GM12878 (cell line): Measurements from ENCODE around the gene HCFC2. TPM values are rescaled to one million over a fixed set of nuclear protein-coding genes. Genes with fewer than 3 reads are reported as not detected.

Source experiments
- BHLHE40 ChIP-seq, 2 experiments: fragments of 450-650 bp in 1 of 2; IDR thresholded peaks; 2 replicates each; pipeline ENCODE4 v1.6.1; 2011 to 2017; ENCODE audit warnings: low read depth in 2 of 2, borderline replicate concordance in 1 of 2, improper control_type of control experiment in 1 of 2, low read length in 1 of 2, mild to moderate bottlenecking in 1 of 2
- CBX5 ChIP-seq: sonication (generic); IDR thresholded peaks from 2 replicates; pipeline ENCODE4 v1.6.1; 2016; ENCODE audit warnings: low read depth, moderate library complexity, mild to moderate bottlenecking, inconsistent platforms
- CHD1 ChIP-seq: IDR thresholded peaks from 2 replicates; pipeline ENCODE4 v1.6.1; 2012; ENCODE audit warnings: low read depth, low read length, improper control_type of control experiment
- CHD2 ChIP-seq: IDR thresholded peaks from 2 replicates; pipeline ENCODE4 v1.6.1; 2011; ENCODE audit warnings: low read depth, low read length, improper control_type of control experiment, borderline replicate concordance
- EP300 ChIP-seq, 2 experiments: fragments of 150-350 bp in 1 of 2; IDR thresholded peaks; 2 replicates each; pipeline ENCODE4 v1.6.1; 2011 to 2012; ENCODE audit warnings: low read depth in 2 of 2, low read length in 2 of 2, borderline replicate concordance in 1 of 2, improper control_type of control experiment in 1 of 2, inconsistent platforms in 1 of 2; ENCODE audit not compliant: control insufficient read depth in 1 of 2
- IKZF1 ChIP-seq: fragments of 450-650 bp; conservative IDR thresholded peaks from 2 replicates; pipeline ENCODE4 v1.6.1; 2017; ENCODE audit warnings: antibody characterized with exemption, mild to moderate bottlenecking
- IKZF2 ChIP-seq, 2 experiments: fragments of 450-650 bp; IDR thresholded peaks; 2 replicates each; pipeline ENCODE4 v1.6.1; 2017; ENCODE audit warnings: mild to moderate bottlenecking in 2 of 2, moderate library complexity in 2 of 2
- JUND ChIP-seq: IDR thresholded peaks from 2 replicates; pipeline ENCODE4 v1.6.1; 2012; ENCODE audit warnings: low read depth, mild to moderate bottlenecking, low read length, improper control_type of control experiment, moderate library complexity
- KDM1A ChIP-seq: fragments of 200-600 bp; sonication (generic); IDR thresholded peaks from 2 replicates; pipeline ENCODE4 v1.6.1; 2016; ENCODE audit warnings: borderline replicate concordance
- MTA2 ChIP-seq: fragments of 450-650 bp; IDR thresholded peaks from 2 replicates; pipeline ENCODE4 v1.6.1; 2016; ENCODE audit warnings: low read depth, mild to moderate bottlenecking, moderate library complexity
- MYB ChIP-seq: fragments of 150-350 bp; IDR thresholded peaks from 2 replicates; pipeline ENCODE4 v1.6.1; 2014; ENCODE audit warnings: mild to moderate bottlenecking, low read depth, low read length, borderline replicate concordance
- MYC ChIP-seq: IDR thresholded peaks from 2 replicates; pipeline ENCODE4 v1.6.1; 2011; ENCODE audit warnings: mild to moderate bottlenecking, low read length, moderate library complexity, inconsistent platforms; ENCODE audit not compliant: insufficient read depth, insufficient replicate concordance, insufficient read length, severe bottlenecking
- NFYB ChIP-seq: IDR thresholded peaks from 2 replicates; pipeline ENCODE4 v1.6.1; 2011; ENCODE audit warnings: low read depth, mild to moderate bottlenecking, low read length, improper control_type of control experiment, moderate library complexity; ENCODE audit not compliant: insufficient read depth
- NR2C1 ChIP-seq: fragments of 450-650 bp; IDR thresholded peaks from 2 replicates; pipeline ENCODE4 v1.6.1; 2017; ENCODE audit warnings: antibody characterized with exemption, mild to moderate bottlenecking, moderate library complexity
- POLR2AphosphoS5 ChIP-seq: IDR thresholded peaks from 2 replicates; pipeline ENCODE4 v1.6.1; 2011; ENCODE audit warnings: mild to moderate bottlenecking, low read length, inconsistent platforms
- RFX5 ChIP-seq: IDR thresholded peaks from 2 replicates; pipeline ENCODE4 v1.6.1; 2011; ENCODE audit warnings: low read depth, low read length, improper control_type of control experiment
- SMARCA5 ChIP-seq: fragments of 450-650 bp; IDR thresholded peaks from 2 replicates; pipeline ENCODE4 v1.6.1; 2017; ENCODE audit warnings: mild to moderate bottlenecking
- SMC3 ChIP-seq: IDR thresholded peaks from 2 replicates; pipeline ENCODE4 v1.6.1; 2011; ENCODE audit warnings: low read length, improper control_type of control experiment, borderline replicate concordance
- SRF ChIP-seq, 2 experiments: IDR thresholded peaks; 2 replicates each; pipeline ENCODE4 v1.6.1; 2011; ENCODE audit warnings: low read depth in 2 of 2, low read length in 2 of 2, mild to moderate bottlenecking in 1 of 2, moderate library complexity in 1 of 2
- SUPT20H ChIP-seq: IDR thresholded peaks from 2 replicates; pipeline ENCODE4 v1.6.1; 2011; ENCODE audit warnings: low read depth, mild to moderate bottlenecking, low read length, moderate library complexity, borderline replicate concordance; ENCODE audit not compliant: control insufficient read depth
- TBL1XR1 ChIP-seq: IDR thresholded peaks from 2 replicates; pipeline ENCODE4 v1.6.1; 2012; ENCODE audit warnings: low read depth, low read length, improper control_type of control experiment
- TCF12 ChIP-seq: IDR thresholded peaks from 2 replicates; pipeline ENCODE4 v1.6.1; 2011; ENCODE audit warnings: low read depth, mild to moderate bottlenecking, low read length
- YBX1 ChIP-seq: fragments of 450-650 bp; IDR thresholded peaks from 2 replicates; pipeline ENCODE4 v1.6.1; 2016; ENCODE audit warnings: antibody characterized with exemption
- YY1 ChIP-seq: IDR thresholded peaks from 2 replicates; pipeline ENCODE4 v1.6.1; 2011; ENCODE audit warnings: low read depth, mild to moderate bottlenecking, low read length
- ZNF622 ChIP-seq: fragments of 450-650 bp; IDR thresholded peaks from 2 replicates; pipeline ENCODE4 v1.6.1; 2017; ENCODE audit warnings: mild to moderate bottlenecking, inconsistent platforms
- ZSCAN29 ChIP-seq: fragments of 450-650 bp; IDR thresholded peaks from 2 replicates; pipeline ENCODE4 v1.6.1; 2017; ENCODE audit warnings: mild to moderate bottlenecking, moderate library complexity
- polyA plus RNA-seq, 11 experiments: library from polyadenylated mRNA; depleted of rRNA in 4 of 11; unstranded in 6 of 11; stranded (reverse) in 5 of 11; fragments of >200 nt; fragmentation: Nextera tagmentation in 4 of 11; fragmentation: Illumina TruSeq in 1 of 11; extraction: Ambion mirVana in 4 of 11; extraction: Trizol in 1 of 11; gene quantifications; 1 replicate in 1 of 11; 2 replicates in 10 of 11; pipeline versions ENCODE4 v1.2.1 to v1.2.3, GENCODE V29; 2011 to 2016; ENCODE audit warnings: inconsistent platforms in 2 of 11, missing spikeins in 2 of 11, low read depth in 1 of 11
- total RNA-seq, 4 experiments: library from RNA; depleted of rRNA in 3 of 4; stranded (reverse); fragments of >200 nt in 3 of 4; fragmentation: Illumina TruSeq in 1 of 4; extraction: Trizol in 1 of 4; gene quantifications; 2 replicates each; pipeline versions ENCODE4 v1.2.1 to v1.2.3, GENCODE V29; 2013 to 2021
- TF ChIP-seq, protein P1 (sequence below): fragments of 450-650 bp; IDR thresholded peaks from 2 replicates; pipeline ENCODE4 v1.6.1; 2016; ENCODE audit warnings: mild to moderate bottlenecking

Gene HCFC2
- total and polyA plus RNA-seq, 10 of the 15 experiments (the other 5 are each of a cell fraction or from before 2014, with no cell fraction given) = 1.8 to 14.2 (median 9.3) TPM

DNA sequence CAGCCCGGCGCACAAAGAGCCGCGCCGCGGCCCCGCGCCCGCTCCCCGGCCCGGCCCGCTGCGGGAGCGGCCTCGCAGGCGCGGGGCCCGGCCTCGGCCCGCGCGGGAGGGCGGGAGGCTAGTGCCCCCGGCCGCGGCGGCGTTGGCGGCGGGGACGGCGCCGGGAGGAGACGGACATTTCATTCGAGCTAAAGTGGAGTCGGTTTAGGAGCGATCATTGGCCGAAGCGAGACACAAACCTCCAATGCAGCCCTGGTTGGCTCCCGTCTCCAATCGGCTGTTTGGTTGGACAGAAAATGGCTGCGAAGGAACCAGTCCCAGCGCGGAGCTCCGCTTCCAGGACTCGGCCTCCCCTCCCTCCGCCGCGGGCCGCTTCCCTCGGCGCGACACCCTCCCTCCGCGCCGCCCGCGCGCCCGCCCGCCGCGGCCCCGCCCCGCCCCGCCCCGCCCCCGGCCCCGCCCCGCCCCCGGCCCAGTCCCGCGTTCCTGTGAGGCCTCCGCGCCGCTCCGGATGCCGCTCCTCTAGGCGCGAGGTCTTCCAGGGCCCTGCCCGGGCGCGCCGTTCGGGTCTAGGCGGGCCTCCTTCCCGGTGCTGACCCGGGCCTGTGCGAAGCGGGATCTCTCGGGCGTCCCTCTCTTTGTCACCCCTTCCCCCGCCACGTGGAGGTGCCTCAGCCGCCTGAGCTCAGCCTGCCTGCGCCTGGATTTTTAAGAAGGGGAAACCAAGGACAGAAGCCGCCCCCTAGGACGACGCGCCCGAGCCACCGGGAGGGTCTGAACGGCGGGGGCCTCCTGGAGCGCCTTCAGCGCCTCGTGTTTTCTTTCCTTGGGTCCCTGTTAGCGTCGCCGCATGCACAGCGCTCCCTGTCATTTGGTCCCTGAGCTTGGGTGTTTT is 73.8 kb downstream of the HCFC2 start, which contains the start of gene NFYB (continued):
- TF ChIP-seq KDM1A (no peak), NFYB (peak; percentile 90), SUPT20H (peak; percentile 83), CHD1 (no peak), IKZF1 (peak; percentile 46), POLR2AphosphoS5 (peak; percentile 68), YBX1 (no peak), ZNF622 (no peak), ZSCAN29 (no peak), JUND (peak; percentile 98), TCF12 (0 out of 2 replicates have a peak, but pooled peaks have one; percentile 8), SRF (IDR thresholded peaks at IDR 0.05; ENCODE audit: low read depth in 2 of 2, low read length in 2 of 2) (0 out of 4 replicates have a peak, but pooled peaks of 1 of the 2 experiments have one; percentile 36), NR2C1 (no peak), MTA2 (no peak), BHLHE40 (IDR thresholded peaks at IDR 0.05; ENCODE audit: borderline replicate concordance in 1 of 2, low read depth in 2 of 2, low read length in 1 of 2) (peak in 1 of 2 experiments; percentile 22; a peak in 1 of 4 replicates), MYC (peak; percentile 10), CBX5 (0 out of 2 replicates have a peak, but pooled peaks have one; percentile 71), IKZF2 (IDR thresholded peaks at IDR 0.05) (0 out of 4 replicates have a peak, but pooled peaks of 1 of the 2 experiments have one; percentile 25), SMC3 (no peak), MYB (no peak), CHD2 (peak; percentile 76; the same call in 1 of the 2 replicates), EP300 (IDR thresholded peaks at IDR 0.05; ENCODE audit: borderline replicate concordance in 1 of 2, control insufficient read depth in 1 of 2, low read depth in 2 of 2, low read length in 2 of 2) (peak in 1 of 2 experiments; percentile 100; a peak in 2 of 4 replicates), TBL1XR1 (peak; percentile 49; the same call in 1 of the 2 replicates), SMARCA5 (0 out of 2 replicates have a peak, but pooled peaks have one; percentile 6), RFX5 (peak; percentile 85), YY1 (peak; percentile 89)
- TF ChIP-seq, protein P1, sequence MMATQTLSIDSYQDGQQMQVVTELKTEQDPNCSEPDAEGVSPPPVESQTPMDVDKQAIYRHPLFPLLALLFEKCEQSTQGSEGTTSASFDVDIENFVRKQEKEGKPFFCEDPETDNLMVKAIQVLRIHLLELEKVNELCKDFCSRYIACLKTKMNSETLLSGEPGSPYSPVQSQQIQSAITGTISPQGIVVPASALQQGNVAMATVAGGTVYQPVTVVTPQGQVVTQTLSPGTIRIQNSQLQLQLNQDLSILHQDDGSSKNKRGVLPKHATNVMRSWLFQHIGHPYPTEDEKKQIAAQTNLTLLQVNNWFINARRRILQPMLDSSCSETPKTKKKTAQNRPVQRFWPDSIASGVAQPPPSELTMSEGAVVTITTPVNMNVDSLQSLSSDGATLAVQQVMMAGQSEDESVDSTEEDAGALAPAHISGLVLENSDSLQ = peak; percentile 38; the same call in 1 of the 2 replicates
